Activated naive CD8-positive, alpha-beta T cell treated with anti-CD3 and anti-CD28 coated beads, Interleukin-2, amount 50 U/mL, for 16 hours (primary cell): Measurements from ENCODE around the gene SPTBN4.
A peak's percentile ranks its signal among the peaks of the same experiment; 100 is the strongest.
"Not testable (repeated sequence)": the region's sequence is repeated elsewhere in the genome, so short reads cannot be mapped to it uniquely, and the experiment has no call there.

Experiments
- DNase-seq: peaks from one replicate; pipeline ENCODE4 v3.0.0-alpha.2; 2020; ENCODE audit warnings: low read depth, low spot score

Gene SPTBN4

GRCh38 chr19:40528533-40529092 lies 61.8 kb downstream of the SPTBN4 start:
- DNase-seq = no peak

DNA sequence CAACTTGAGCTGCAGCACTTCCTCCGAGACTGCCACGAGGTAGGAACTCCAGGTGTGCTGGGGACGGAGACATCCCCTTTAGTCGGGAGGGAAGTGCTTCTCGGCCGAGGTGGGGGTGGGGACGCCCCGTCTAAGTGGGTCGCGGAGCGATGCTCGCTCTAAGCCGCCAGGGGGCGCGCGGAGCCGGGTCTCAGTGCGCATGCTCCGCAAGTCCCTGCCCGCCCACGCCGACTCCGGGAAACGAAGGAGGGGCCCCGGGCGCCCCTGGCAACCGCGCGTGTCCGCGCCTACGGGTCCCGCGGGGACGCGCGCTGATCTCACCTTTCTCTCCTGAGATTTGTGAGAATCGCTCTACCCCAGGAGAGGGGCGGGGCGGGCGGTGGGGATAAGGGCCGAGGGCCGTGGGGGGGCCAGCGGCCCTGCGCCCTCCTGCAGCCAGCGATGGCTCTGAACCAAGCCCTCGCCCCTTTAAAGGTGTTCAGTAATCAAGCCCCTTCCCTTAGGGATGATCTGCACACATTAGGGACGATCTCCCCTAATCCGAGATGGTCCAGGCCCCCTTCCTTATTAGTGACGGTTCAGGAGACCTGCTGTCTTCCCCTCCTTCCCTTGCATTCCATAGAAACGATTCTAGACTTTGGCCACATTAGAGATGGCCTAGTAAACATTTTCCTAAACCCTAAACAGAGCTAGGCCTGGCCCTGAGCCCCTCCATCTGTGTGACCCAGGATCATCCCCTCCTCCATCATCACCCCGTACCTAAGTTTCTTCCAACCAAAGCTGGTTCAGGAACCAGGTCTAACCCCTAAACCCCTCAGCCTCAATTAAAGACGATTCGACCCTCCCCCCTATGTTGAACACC lies 62.5 kb downstream of the SPTBN4 start:
- DNase-seq = peak; percentile 74

- DNase-seq = no peak
These were observed 63.5 kb downstream of the SPTBN4 start for GRCh38 chr19:40530091-40530901.

- no peak for DNase-seq
These were observed 66.7 kb downstream of the SPTBN4 start for GRCh38 chr19:40533508-40533907.

- DNase-seq = no peak
These were observed 67.3 kb downstream of the SPTBN4 start for GRCh38 chr19:40534148-40534547.

GRCh38 chr19:40539070-40539469 lies 72.3 kb downstream of the SPTBN4 start:
- no peak for DNase-seq

DNA sequence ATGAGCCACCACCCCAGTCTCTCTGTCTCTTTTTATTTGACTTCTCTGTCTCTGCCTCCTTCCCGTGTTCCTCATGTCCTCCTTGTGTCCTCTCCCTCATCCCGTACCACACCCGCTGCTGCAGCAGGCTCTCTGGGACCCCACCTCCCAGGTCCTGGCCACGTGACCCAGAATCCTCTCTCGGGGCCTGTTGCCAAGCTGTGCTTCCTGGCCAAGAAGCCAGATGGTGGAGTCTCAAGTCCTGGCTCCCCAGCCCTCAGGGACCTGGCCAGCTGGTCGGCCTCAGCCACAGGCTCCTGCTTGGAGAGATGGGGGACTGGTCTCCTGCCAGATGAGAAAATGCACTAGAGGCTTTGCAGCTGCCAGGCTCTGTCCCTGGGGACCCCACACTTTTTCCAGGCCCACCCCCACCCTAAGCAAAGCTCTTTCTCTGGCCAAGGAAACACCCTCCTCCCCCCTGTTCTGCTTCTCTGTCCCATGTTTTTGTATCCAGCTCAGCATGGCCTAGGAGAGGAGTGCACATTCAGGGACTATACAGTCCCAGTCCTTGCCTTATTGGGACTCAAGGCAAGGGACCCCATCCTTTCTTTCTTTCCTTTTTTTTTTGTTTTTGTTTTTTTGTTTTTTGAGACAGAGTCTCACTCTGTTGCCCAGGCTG lies 75.5 kb downstream of the SPTBN4 start:
- no peak for DNase-seq

DNA sequence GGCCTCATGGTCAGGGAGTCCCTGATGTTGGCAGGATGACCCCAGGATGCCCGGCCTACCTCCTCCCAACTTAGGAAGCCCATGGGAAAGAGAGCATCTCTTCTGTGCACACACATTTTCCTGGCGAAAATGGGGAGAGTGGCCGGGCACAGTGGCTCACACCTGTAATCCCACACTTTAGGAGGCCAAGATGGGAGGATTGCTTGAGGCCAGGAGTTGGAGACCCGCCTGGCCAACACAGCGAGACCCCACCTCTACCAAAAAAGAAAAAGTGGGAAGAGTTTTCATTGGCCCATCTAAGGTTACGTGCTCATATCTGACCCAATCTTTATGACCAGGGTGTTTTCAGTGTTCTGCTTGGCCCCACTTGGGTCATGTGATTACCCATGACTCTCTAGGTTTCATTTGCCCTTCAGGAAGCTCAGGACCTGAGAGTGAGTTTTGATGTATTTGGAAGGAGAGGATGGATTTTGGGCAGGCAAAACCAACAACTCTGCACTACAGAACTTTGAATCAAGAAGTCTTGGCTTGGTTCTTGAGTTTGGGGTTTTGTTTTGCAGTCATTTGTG lies 76.3 kb downstream of the SPTBN4 start:
- DNase-seq = no peak

GRCh38 chr19:40546153-40546841 lies 79.5 kb downstream of the SPTBN4 start:
- not testable (repeated sequence) for DNase-seq

DNA sequence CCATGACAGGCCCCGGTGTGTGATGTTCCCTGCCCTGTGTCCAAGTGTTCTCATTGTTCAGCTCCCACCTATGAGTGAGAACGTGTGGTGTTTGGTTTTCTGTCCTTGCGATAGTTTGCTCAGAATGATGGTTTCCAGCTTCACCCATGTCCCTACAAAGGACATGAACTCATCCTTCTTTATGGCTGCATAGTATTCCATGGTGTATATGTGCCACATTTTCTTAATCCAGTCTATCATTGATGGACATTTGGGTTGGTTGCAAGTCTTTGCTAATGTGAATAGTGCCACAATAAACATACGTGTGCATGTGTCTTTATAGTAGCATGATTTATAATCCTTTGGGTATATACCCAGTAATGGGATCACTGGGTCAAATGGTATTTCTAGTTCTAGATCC lies 80.4 kb downstream of the SPTBN4 start:
- not testable (repeated sequence) for DNase-seq

- no peak for DNase-seq
These were observed 81.0 kb downstream of the SPTBN4 start for GRCh38 chr19:40547836-40548235.

- peak; percentile 54 for DNase-seq
These were observed 82.4 kb downstream of the SPTBN4 start for GRCh38 chr19:40549007-40549708.

DNA sequence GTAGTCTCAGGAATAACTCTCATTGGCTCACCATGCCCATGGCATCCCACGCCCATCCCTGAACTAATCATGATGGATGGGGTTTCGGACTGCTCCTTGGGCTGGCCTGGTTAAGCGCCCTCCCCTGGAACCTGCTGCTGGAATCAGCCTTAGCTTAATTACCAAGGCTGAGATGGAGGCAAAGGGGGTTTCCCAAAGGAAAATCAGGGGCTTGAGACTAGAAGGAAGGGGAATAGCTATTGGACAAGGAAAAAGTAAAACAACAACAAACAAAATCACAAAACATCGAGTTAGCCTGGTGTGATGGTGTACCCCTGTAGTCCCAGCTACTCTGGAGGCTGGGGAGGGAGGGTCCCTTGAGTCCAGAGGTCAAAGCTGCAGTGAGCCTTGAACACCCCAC lies 84.2 kb downstream of the SPTBN4 start:
- DNase-seq = no peak

GRCh38 chr19:40552848-40553247 lies 86.0 kb downstream of the SPTBN4 start:
- DNase-seq = no peak

DNA sequence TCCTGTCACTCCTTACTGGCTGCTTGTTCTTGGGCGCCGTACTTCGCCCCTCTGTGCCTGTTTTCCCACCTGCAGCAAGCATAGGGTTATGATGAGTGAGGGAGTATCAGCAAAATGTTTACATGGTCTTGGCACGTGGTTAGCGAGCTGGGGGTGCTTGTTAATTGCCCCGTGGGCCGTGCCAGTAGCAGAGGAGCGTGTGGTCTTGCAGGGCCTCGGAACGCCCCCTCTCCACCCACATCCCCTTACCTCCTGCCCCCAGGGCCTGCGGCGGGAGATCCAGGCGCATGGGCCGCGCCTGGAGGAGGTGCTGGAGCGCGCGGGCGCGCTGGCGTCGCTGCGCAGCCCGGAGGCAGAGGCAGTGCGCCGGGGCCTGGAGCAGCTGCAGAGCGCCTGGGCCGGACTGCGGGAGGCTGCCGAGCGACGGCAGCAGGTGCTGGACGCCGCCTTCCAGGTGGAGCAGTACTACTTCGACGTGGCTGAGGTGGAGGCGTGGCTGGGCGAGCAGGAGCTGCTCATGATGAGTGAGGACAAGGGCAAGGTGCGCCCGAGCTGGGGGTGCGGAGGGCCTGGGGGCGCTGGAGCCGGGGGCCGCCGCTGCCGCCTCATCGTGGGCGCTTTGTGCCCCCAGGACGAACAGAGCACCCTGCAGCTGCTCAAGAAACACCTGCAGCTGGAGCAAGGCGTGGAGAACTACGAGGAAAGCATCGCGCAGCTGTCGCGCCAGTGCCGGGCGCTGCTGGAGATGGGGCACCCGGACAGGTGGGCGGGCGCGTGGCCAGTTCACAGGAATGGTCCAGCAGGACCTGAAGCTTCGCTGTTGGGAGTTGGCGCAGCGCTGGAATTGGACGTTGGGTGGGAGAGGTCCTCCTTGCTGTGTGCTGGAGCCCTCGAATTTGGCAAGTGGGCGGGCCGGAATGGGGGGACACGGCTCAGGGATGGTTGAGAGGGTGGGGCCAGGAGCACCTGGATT lies 87.4 kb downstream of the SPTBN4 start:
- no peak for DNase-seq

DNA sequence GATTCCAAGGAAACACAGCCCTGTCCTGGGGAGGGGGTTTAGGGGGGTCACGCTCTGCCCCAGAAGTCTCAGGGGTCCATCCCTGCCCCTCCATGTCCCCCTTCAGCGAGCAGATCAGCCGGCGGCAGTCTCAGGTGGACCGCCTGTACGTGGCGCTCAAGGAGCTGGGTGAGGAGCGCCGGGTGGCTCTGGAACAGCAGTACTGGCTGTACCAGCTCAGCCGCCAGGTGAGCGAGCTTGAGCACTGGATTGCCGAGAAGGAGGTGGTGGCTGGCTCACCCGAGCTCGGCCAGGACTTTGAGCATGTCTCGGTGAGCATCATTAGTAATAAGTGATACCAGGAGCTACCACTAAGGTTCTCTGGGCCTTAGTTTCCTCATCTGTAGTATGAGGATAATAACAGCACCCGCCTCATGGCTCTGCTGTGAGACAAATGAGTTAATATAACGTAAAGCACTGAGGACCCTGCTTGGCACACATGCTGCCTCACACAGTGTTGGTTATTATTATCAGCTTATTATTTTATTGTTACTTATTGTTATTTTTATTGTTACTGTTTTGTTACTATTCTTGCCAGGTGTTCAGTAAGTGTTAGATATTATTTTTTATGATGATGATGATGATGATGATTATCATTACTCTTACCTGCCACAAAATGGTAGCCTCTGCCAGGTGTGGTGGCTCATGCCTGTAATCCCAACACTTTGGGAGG lies 89.3 kb downstream of the SPTBN4 start:
- no peak for DNase-seq

- DNase-seq = no peak
These were observed 90.2 kb downstream of the SPTBN4 start for GRCh38 chr19:40556953-40557530.

- DNase-seq = no peak
These were observed 92.6 kb downstream of the SPTBN4 start for GRCh38 chr19:40559394-40559793.
